Left ventricle myocardium superior (tissue), 1 donor: ENCODE data around the gene LPCAT2. TPM values are rescaled to one million over a fixed set of nuclear protein-coding genes. Genes with fewer than 3 reads are reported as not detected.

Experiments used
- ATAC-seq: fragments of 200-7000 bp; cut with Tn5 transposase; one replicate; pipeline ENCODE4 v1.9.1; 2020; ENCODE audit warnings: mild to moderate bottlenecking, moderate library complexity
- DNase-seq: peaks from one replicate; pipeline ENCODE4 v3.0.0-alpha.2; 2020
- intact Hi-C: fragments of 100-400 bp; cut with micrococcal nuclease; formaldehyde crosslinking; loops from one replicate; pipeline ENCODE4 v1.11.0; 2022
- total RNA-seq: library from RNA; stranded (reverse); fragmentation: NEBNext Ultra II Directional; extraction: Animal tissue kit (Norgen Biotek cat#: 25700); gene quantifications from one replicate; pipeline ENCODE4 v1.2.1, GENCODE V29; 2021
- donor health status: DM: no; HTN: yes; CAD: no; lungs with severe emphysema.

The LPCAT2 gene
- total RNA-seq, 1 donor from 2014 or later = 8.3 TPM

- DNase-seq (peak; percentile 88), ATAC-seq (peak; percentile 70)
- intact Hi-C loops = no loop called here
Observed at GRCh38 chr16:55478827-55479429, 29.9 kb upstream of the LPCAT2 start, which contains the start of gene MMP2. TSS of gene MMP2 (plus strand) at chr16:55479198. CDS start at chr16:55479480, 282 bp downstream.

- intact Hi-C loops = no loop called here
- DNase-seq (peak; percentile 42), ATAC-seq (no peak)
Observed at GRCh38 chr16:55479430-55480140, 29.3 kb upstream of the LPCAT2 start.

- ATAC-seq (peak; percentile 69), DNase-seq (peak; percentile 92)
- intact Hi-C loops = no loop called here
Observed at GRCh38 chr16:55480228-55480655, 28.6 kb upstream of the LPCAT2 start.

GRCh38 chr16:55481023-55481422 lies 27.8 kb upstream of the LPCAT2 start:
- intact Hi-C loops = no loop called here
- DNase-seq = no peak
- no peak for ATAC-seq

- intact Hi-C loops = no loop called here
- ATAC-seq = no peak
Observed at GRCh38 chr16:55482056-55482455, 26.8 kb upstream of the LPCAT2 start.

GRCh38 chr16:55487048-55487803 lies 21.6 kb upstream of the LPCAT2 start:
- DNase-seq = peak; percentile 71
- peak; percentile 80 for ATAC-seq
- intact Hi-C loops = no loop called here

More at GRCh38 chr16:55482056-55482455, 26.8 kb upstream of the LPCAT2 start:
- no peak for DNase-seq

- DNase-seq (no peak), ATAC-seq (no peak)
- intact Hi-C loops = no loop called here
Observed at GRCh38 chr16:55488306-55488705, 20.6 kb upstream of the LPCAT2 start.

GRCh38 chr16:55489119-55489955 lies 19.5 kb upstream of the LPCAT2 start:
- DNase-seq (no peak), ATAC-seq (no peak)
- intact Hi-C loops = no loop called here

- DNase-seq (no peak), ATAC-seq (no peak)
- intact Hi-C loops = no loop called here
Observed at GRCh38 chr16:55489956-55490265, 19.0 kb upstream of the LPCAT2 start.

GRCh38 chr16:55490301-55490700 lies 18.6 kb upstream of the LPCAT2 start:
- no peak for ATAC-seq
- no peak for DNase-seq
- intact Hi-C loops = no loop called here

- ATAC-seq (peak; percentile 21), DNase-seq (peak; percentile 49)
- intact Hi-C loops = no loop called here
Observed at GRCh38 chr16:55491691-55492090, 17.2 kb upstream of the LPCAT2 start.

GRCh38 chr16:55492756-55493380 lies 16.0 kb upstream of the LPCAT2 start:
- intact Hi-C loops = no loop called here
- no peak for ATAC-seq

GRCh38 chr16:55494994-55495421 lies 13.9 kb upstream of the LPCAT2 start:
- DNase-seq (no peak), ATAC-seq (peak; percentile 80)
- intact Hi-C loops = no loop called here

More at GRCh38 chr16:55492756-55493380, 16.0 kb upstream of the LPCAT2 start:
- DNase-seq = no peak

GRCh38 chr16:55495616-55496289 lies 13.1 kb upstream of the LPCAT2 start:
- ATAC-seq (no peak), DNase-seq (no peak)
- intact Hi-C loops = no loop called here

GRCh38 chr16:55496509-55497145 lies 12.2 kb upstream of the LPCAT2 start:
- intact Hi-C loops = no loop called here
- no peak for ATAC-seq
- no peak for DNase-seq

- intact Hi-C loops = no loop called here
- ATAC-seq (no peak), DNase-seq (no peak)
Observed at GRCh38 chr16:55497558-55497957, 11.3 kb upstream of the LPCAT2 start.

- intact Hi-C loops = no loop called here
- ATAC-seq = no peak
- no peak for DNase-seq
Observed at GRCh38 chr16:55498101-55498500, 10.8 kb upstream of the LPCAT2 start.

GRCh38 chr16:55499281-55499680 lies 9.6 kb upstream of the LPCAT2 start:
- intact Hi-C loops = no loop called here
- DNase-seq = no peak
- no peak for ATAC-seq
